ENCODE measurements around the gene NRXN3. TPM values are rescaled to one million over a fixed set of nuclear protein-coding genes. Genes with fewer than 3 reads are reported as not detected.
"Not testable (repeated sequence)": the region's sequence is repeated elsewhere in the genome, so short reads cannot be mapped to it uniquely, and the experiment has no call there.

Gene NRXN3
- total RNA-seq, 4 donors from 2014 or later, result 4.1 to 11.9 (median 5.8) TPM

- H3K4me1 ChIP-seq, result no peaks in the 10 kb centered on the region
- in situ Hi-C loops (cut with MboI; ENCODE audit: low pct_ligation_motif_present in 1 of 4, low pct_unique_long_range_greater_than_20kb in 1 of 4, low sequenced_read_pairs in 3 of 4) (no loop called here), intact Hi-C loops (cut with DNase I; ENCODE audit: low total_unique reads) (no loop called here)
- TF ChIP-seq POLR2A (IDR thresholded peaks at IDR 0.05) (no peak), POLR2AphosphoS5 (IDR thresholded peaks at IDR 0.05) (no peak), EP300 (IDR thresholded peaks at IDR 0.05; ENCODE audit: low read depth) (no peak), CTCF (IDR thresholded peaks at IDR 0.05) (no peak)
- no peaks in the 10 kb centered on the region for H3K9me3 ChIP-seq
- H3K4me3 ChIP-seq, result no peak overlapping the region
- DNase-seq, result no peak
- no peaks in the 10 kb centered on the region for H3K36me3 ChIP-seq
- H3K27ac ChIP-seq, result no peak overlapping the region
- no peaks in the 10 kb centered on the region for H3K27me3 ChIP-seq
Measured at GRCh38 chr14:78486081-78486480, 315.9 kb downstream of the NRXN3 start.

- intact Hi-C loops (cut with DNase I; ENCODE audit: low total_unique reads) (no loop called here), in situ Hi-C loops (cut with MboI; ENCODE audit: low pct_ligation_motif_present in 1 of 4, low pct_unique_long_range_greater_than_20kb in 1 of 4, low sequenced_read_pairs in 3 of 4) (no loop called here)
- DNase-seq, result no peak
- H3K27me3 ChIP-seq, result no peaks in the 10 kb centered on the region
- no peak overlapping the region for H3K4me3 ChIP-seq
- TF ChIP-seq CTCF (IDR thresholded peaks at IDR 0.05) (no peak), POLR2AphosphoS5 (IDR thresholded peaks at IDR 0.05) (no peak), POLR2A (IDR thresholded peaks at IDR 0.05) (no peak)
- WGBS, 2 donors (ENCODE audit: low coverage in 1 of 2), result 57% methylated on average over 1 of the region's 1 CpG; no CpG with 5 or more reads in 1 of the 2 donors
- no peaks in the 10 kb centered on the region for H3K9me3 ChIP-seq
- no peaks in the 10 kb centered on the region for H3K4me1 ChIP-seq
- no peaks in the 10 kb centered on the region for H3K36me3 ChIP-seq
- H3K27ac ChIP-seq, result no peak overlapping the region
Measured at GRCh38 chr14:78486621-78487020, 316.4 kb downstream of the NRXN3 start.

- DNase-seq; in situ Hi-C loops (cut with MboI; ENCODE audit: low pct_ligation_motif_present in 1 of 4, low pct_unique_long_range_greater_than_20kb in 1 of 4, low sequenced_read_pairs in 3 of 4); H3K27me3 ChIP-seq; H3K4me1 ChIP-seq; intact Hi-C loops (cut with DNase I; ENCODE audit: low total_unique reads); H3K36me3 ChIP-seq; H3K4me3 ChIP-seq; H3K27ac ChIP-seq; H3K9me3 ChIP-seq: not testable (repeated sequence)
- WGBS, 2 donors (ENCODE audit: low coverage in 1 of 2), result 67 to 70% methylated on average over 2 of the region's 2 CpGs
Measured at GRCh38 chr14:78487573-78487972, 317.4 kb downstream of the NRXN3 start.

- intact Hi-C loops (cut with DNase I; ENCODE audit: low total_unique reads), result no loop called here
- TF ChIP-seq POLR2A (IDR thresholded peaks at IDR 0.05) (no peak), CTCF (IDR thresholded peaks at IDR 0.05) (no peak), EP300 (IDR thresholded peaks at IDR 0.05; ENCODE audit: low read depth) (no peak), POLR2AphosphoS5 (IDR thresholded peaks at IDR 0.05) (no peak)
- Histone ChIP-seq H3K9me3 (no peaks in the 10 kb centered on the region), H3K4me3 (no peak overlapping the region), H3K27ac (no peak overlapping the region), H3K27me3 (no peaks in the 10 kb centered on the region), H3K36me3 (no peaks in the 10 kb centered on the region), H3K4me1 (no peaks in the 10 kb centered on the region)
- in situ Hi-C loops (cut with MboI; ENCODE audit: low pct_ligation_motif_present in 1 of 4, low pct_unique_long_range_greater_than_20kb in 1 of 4, low sequenced_read_pairs in 3 of 4), result no loop called here
- WGBS, 2 donors (ENCODE audit: low coverage in 1 of 2), result 70 to 79% methylated on average over 3 to 4 of the region's 4 CpGs
- DNase-seq, result no peak
Measured at GRCh38 chr14:78488938-78489337, 318.8 kb downstream of the NRXN3 start.

- Histone ChIP-seq H3K4me1 (no peaks in the 10 kb centered on the region), H3K27ac (no peak overlapping the region), H3K4me3 (no peak overlapping the region), H3K36me3 (no peaks in the 10 kb centered on the region), H3K27me3 (no peaks in the 10 kb centered on the region), H3K9me3 (no peaks in the 10 kb centered on the region)
- DNase-seq, result no peak
- intact Hi-C loops (cut with DNase I; ENCODE audit: low total_unique reads), result no loop called here
- in situ Hi-C loops (cut with MboI; ENCODE audit: low pct_ligation_motif_present in 1 of 4, low pct_unique_long_range_greater_than_20kb in 1 of 4, low sequenced_read_pairs in 3 of 4), result no loop called here
- TF ChIP-seq POLR2AphosphoS5 (IDR thresholded peaks at IDR 0.05), result no peak
- TF ChIP-seq CTCF (IDR thresholded peaks at IDR 0.05), result no peak
- TF ChIP-seq POLR2A (IDR thresholded peaks at IDR 0.05), result no peak
- no peak for TF ChIP-seq EP300 (IDR thresholded peaks at IDR 0.05; ENCODE audit: low read depth)
- WGBS, 2 donors (ENCODE audit: low coverage in 1 of 2), result 84 to 100% methylated on average over 2 to 7 of the region's 7 CpGs
Measured at GRCh38 chr14:78491048-78491447, 320.9 kb downstream of the NRXN3 start.
